ENCODE data around the gene HSD17B2.

DNA sequence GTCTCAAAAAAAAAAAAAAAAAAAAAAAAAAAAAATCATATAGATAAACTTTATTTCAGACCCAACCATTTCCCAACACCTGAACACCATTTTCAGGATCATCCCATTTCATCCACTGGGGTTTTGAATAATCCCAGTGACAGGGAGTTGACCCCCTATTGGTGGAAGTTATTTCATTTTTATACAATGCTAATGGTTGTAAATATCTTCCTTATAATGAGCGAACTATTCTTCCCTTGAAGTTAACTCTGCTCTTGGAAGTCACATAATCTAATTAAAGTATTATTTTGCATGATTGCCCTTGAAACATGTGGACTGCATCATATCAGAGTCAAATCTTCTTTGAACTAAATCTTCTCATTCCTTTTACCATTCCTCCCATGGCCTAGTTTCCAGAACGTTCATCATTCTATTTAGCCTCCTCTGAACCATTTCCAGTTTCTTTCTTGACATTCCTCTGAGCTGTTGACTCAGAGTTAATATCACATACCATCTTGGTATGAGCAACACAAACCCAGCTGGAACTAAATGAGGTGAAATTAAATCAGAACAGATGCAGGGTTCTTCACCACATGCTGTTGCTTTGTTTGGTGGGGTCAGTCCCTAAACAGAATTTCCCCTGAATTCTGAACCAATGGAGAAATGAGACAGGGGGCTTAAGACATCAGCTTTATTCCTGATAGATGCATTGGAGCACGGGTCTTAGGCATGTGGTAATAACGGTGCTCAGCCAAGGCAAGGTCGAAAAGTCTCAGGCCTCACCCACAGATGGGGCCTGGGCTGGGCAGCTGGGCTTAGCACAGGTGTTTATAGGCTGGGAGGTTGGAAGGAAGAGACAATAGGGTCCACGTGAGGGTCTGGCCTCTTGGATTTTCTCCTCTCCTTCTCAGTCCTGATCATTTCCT, 8.9 kb downstream of the HSD17B2 start:
- TF ChIP-seq, protein P1, sequence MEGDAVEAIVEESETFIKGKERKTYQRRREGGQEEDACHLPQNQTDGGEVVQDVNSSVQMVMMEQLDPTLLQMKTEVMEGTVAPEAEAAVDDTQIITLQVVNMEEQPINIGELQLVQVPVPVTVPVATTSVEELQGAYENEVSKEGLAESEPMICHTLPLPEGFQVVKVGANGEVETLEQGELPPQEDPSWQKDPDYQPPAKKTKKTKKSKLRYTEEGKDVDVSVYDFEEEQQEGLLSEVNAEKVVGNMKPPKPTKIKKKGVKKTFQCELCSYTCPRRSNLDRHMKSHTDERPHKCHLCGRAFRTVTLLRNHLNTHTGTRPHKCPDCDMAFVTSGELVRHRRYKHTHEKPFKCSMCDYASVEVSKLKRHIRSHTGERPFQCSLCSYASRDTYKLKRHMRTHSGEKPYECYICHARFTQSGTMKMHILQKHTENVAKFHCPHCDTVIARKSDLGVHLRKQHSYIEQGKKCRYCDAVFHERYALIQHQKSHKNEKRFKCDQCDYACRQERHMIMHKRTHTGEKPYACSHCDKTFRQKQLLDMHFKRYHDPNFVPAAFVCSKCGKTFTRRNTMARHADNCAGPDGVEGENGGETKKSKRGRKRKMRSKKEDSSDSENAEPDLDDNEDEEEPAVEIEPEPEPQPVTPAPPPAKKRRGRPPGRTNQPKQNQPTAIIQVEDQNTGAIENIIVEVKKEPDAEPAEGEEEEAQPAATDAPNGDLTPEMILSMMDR (conservative IDR thresholded peaks at IDR 0.05; ENCODE audit: low read depth, low read length): no peak
- TF ChIP-seq CEBPB (IDR thresholded peaks at IDR 0.05; ENCODE audit: low read depth, low read length) (no peak), POLR2A (IDR thresholded peaks at IDR 0.05; ENCODE audit: low read depth, low read length) (no peak), MXI1 (IDR thresholded peaks at IDR 0.05; ENCODE audit: borderline replicate concordance, low read depth, low read length) (no peak), MAZ (IDR thresholded peaks at IDR 0.05; ENCODE audit: borderline replicate concordance, low read depth, low read length) (no peak)

Data from IMR-90 (cell line).